H1 (cell line): ENCODE results near the gene HSFX2. TPM values are rescaled to one million over a fixed set of nuclear protein-coding genes. Genes with fewer than 3 reads are reported as not detected.

ENCODE experiments used
- CTCF ChIA-PET: fragments of 300-600 bp; sonication (Branson Sonifier 250); formaldehyde crosslinking; loops from one replicate; lab custom pipeline; 2021; ENCODE audit not compliant: partially characterized antibody; lab: Charles Lee
- POLR2A ChIA-PET: fragments of 300-600 bp; sonication (Branson Sonifier 250); formaldehyde crosslinking; loops from one replicate; lab custom pipeline; 2021; ENCODE audit warnings: inconsistent platforms; ENCODE audit not compliant: partially characterized antibody; lab: Charles Lee
- DNase-seq, 2 experiments: peaks; one replicate each; pipeline versions ENCODE4 v3.0.0 to v3.0.0-alpha.2; 2010 to 2022; ENCODE audit warnings: low spot score in 2 of 2, low read depth in 1 of 2, mixed read lengths in 1 of 2
- FAIRE-seq: peaks from 2 replicates; lab custom pipeline; 2011; peaks lifted over from hg19 to GRCh38; lab: Jason Lieb, UNC
- H2AFZ ChIP-seq: 2 replicates; pipeline ENCODE4 v1.8.1; 2012; ENCODE audit warnings: low read length, inconsistent platforms
- H2AK5ac ChIP-seq: 2 replicates; pipeline ENCODE4 v1.6.1; 2013; ENCODE audit warnings: low read depth, low read length
- H2BK120ac ChIP-seq: replicated peaks from 2 replicates; pipeline ENCODE3; 2013; ENCODE audit warnings: low read depth, low read length, inconsistent platforms
- H2BK12ac ChIP-seq: 2 replicates; pipeline ENCODE4 v1.6.1; 2013; ENCODE audit warnings: low read depth, low read length
- H2BK15ac ChIP-seq: 2 replicates; pipeline ENCODE4 v1.6.1; 2013; ENCODE audit warnings: low read length
- H2BK20ac ChIP-seq: 2 replicates; pipeline ENCODE4 v1.6.1; 2013; ENCODE audit warnings: low read length
- H2BK5ac ChIP-seq: 2 replicates; pipeline ENCODE4 v1.6.1; 2013; ENCODE audit warnings: low read depth, low read length
- H3K14ac ChIP-seq: 2 replicates; pipeline ENCODE4 v1.6.1; 2013; ENCODE audit warnings: inconsistent platforms; ENCODE audit not compliant: insufficient read length
- H3K18ac ChIP-seq: 2 replicates; pipeline ENCODE4 v1.6.1; 2013; ENCODE audit warnings: low read length; ENCODE audit errors: extremely low read depth
- H3K23ac ChIP-seq: 2 replicates; pipeline ENCODE4 v1.6.1; 2013; ENCODE audit warnings: inconsistent platforms; ENCODE audit not compliant: insufficient read length
- H3K23me2 ChIP-seq: 2 replicates; pipeline ENCODE4 v1.6.1; 2013; ENCODE audit warnings: low read depth, low read length
- H3K27ac ChIP-seq: 2 replicates; pipeline ENCODE4 v1.6.1; 2011; ENCODE audit warnings: low read depth, low read length, inconsistent platforms
- H3K27me3 ChIP-seq, 4 experiments: replicated peaks in 1 of 4; 1 replicate in 1 of 4; 2 replicates in 3 of 4; pipeline versions ENCODE4 v1.6.1 to v1.8.1; 2011 to 2013; ENCODE audit warnings: low read length in 3 of 4, mild to moderate bottlenecking in 3 of 4, inconsistent platforms in 2 of 4, mixed read lengths in 2 of 4, moderate library complexity in 1 of 4; ENCODE audit not compliant: control insufficient read depth in 3 of 4, insufficient read depth in 3 of 4; ENCODE audit errors: extremely low read depth in 1 of 4
- H3K36me3 ChIP-seq, 4 experiments: 2 replicates each; pipeline versions ENCODE4 v1.6.1 to v1.8.1; 2011 to 2013; ENCODE audit warnings: mild to moderate bottlenecking in 4 of 4, low read length in 3 of 4, moderate library complexity in 2 of 4, control low read depth in 1 of 4, inconsistent platforms in 1 of 4; ENCODE audit not compliant: insufficient read depth in 4 of 4, control insufficient read depth in 2 of 4
- H3K4ac ChIP-seq: replicated peaks from 2 replicates; pipeline ENCODE3; 2013; ENCODE audit warnings: low read length, low read depth, mixed read lengths, inconsistent platforms; ENCODE audit not compliant: insufficient read length
- H3K4me1 ChIP-seq, 4 experiments: replicated peaks in 1 of 4; 1 replicate in 1 of 4; 2 replicates in 3 of 4; pipeline versions ENCODE4 v1.6.1 to v1.8.1; 2011 to 2013; ENCODE audit warnings: low read length in 3 of 4, inconsistent platforms in 2 of 4, mixed read lengths in 1 of 4; ENCODE audit not compliant: insufficient read depth in 4 of 4, control insufficient read depth in 3 of 4
- H3K4me2 ChIP-seq, 2 experiments: 2 replicates each; pipeline versions ENCODE4 v1.6.1 to v1.8.1; 2011 to 2013; ENCODE audit warnings: low read depth in 2 of 2, low read length in 2 of 2, control low read depth in 1 of 2, inconsistent platforms in 1 of 2, mild to moderate bottlenecking in 1 of 2; ENCODE audit not compliant: insufficient read depth in 1 of 2
- H3K4me3 ChIP-seq, 4 experiments: fragments of 200-600, 300-600 bp in 1 of 4; sonication (generic), shearing (Covaris generic), sonication (Bioruptor Twin) in 1 of 4; 2 replicates each; pipeline versions ENCODE4 v1.5.1 to v1.8.1; 2011 to 2016; ENCODE audit warnings: low read length in 4 of 4, low read depth in 3 of 4, control low read depth in 2 of 4, inconsistent platforms in 2 of 4, mild to moderate bottlenecking in 2 of 4, mixed read lengths in 1 of 4, moderate library complexity in 1 of 4; ENCODE audit not compliant: insufficient read depth in 2 of 4; ENCODE audit errors: extremely low read depth in 1 of 4
- H3K56ac ChIP-seq: replicated peaks from 2 replicates; pipeline ENCODE3; 2013; ENCODE audit warnings: low read depth, mild to moderate bottlenecking, mixed read lengths, low read length, inconsistent platforms; ENCODE audit not compliant: insufficient read length
- H3K79me1 ChIP-seq: 2 replicates; pipeline ENCODE4 v1.6.1; 2013; ENCODE audit warnings: low read depth, low read length, control low read depth
- H3K79me2 ChIP-seq, 2 experiments: 2 replicates each; pipeline versions ENCODE4 v1.6.1 to v1.8.1; 2012 to 2013; ENCODE audit warnings: low read length in 2 of 2, mild to moderate bottlenecking in 2 of 2, inconsistent platforms in 1 of 2; ENCODE audit not compliant: insufficient read depth in 2 of 2, control insufficient read depth in 1 of 2
- H3K9ac ChIP-seq, 4 experiments: replicated peaks in 1 of 4; 1 replicate in 1 of 4; 2 replicates in 3 of 4; pipeline versions ENCODE4 v1.6.1 to v1.8.1; 2011 to 2013; ENCODE audit warnings: low read depth in 3 of 4, low read length in 3 of 4, control low read depth in 2 of 4, mild to moderate bottlenecking in 2 of 4, moderate library complexity in 2 of 4, inconsistent platforms in 1 of 4; ENCODE audit errors: extremely low read depth in 1 of 4
- H3K9me3 ChIP-seq, 2 experiments: 2 replicates each; pipeline versions ENCODE4 v1.6.1 to v1.8.1; 2012 to 2013; ENCODE audit warnings: mild to moderate bottlenecking in 2 of 2, moderate library complexity in 2 of 2, control low read depth in 1 of 2, inconsistent platforms in 1 of 2, low read depth in 1 of 2, low read length in 1 of 2, mixed read lengths in 1 of 2; ENCODE audit not compliant: insufficient read depth in 2 of 2
- H4K20me1 ChIP-seq, 2 experiments: replicated peaks in 1 of 2; 2 replicates each; pipeline versions ENCODE3 to v1.8.1; 2011 to 2013; ENCODE audit warnings: inconsistent platforms in 2 of 2, low read length in 2 of 2, mild to moderate bottlenecking in 1 of 2; ENCODE audit not compliant: insufficient read depth in 2 of 2, control insufficient read depth in 1 of 2
- H4K5ac ChIP-seq: 2 replicates; pipeline ENCODE4 v1.6.1; 2013; ENCODE audit warnings: low read length, low read depth, mixed read lengths, inconsistent platforms; ENCODE audit not compliant: insufficient read length
- H4K8ac ChIP-seq: 2 replicates; pipeline ENCODE4 v1.8.0; 2013; ENCODE audit warnings: mild to moderate bottlenecking, moderate library complexity, low read length, inconsistent platforms; ENCODE audit not compliant: insufficient read depth; ENCODE audit errors: extremely low read depth
- H4K91ac ChIP-seq: replicated peaks from 2 replicates; pipeline ENCODE3; 2013; ENCODE audit warnings: low read length, mixed read lengths, inconsistent platforms; ENCODE audit not compliant: insufficient read length
- BCL11A ChIP-seq, 2 experiments: IDR thresholded peaks; one replicate each; pipeline ENCODE4 v1.6.1; 2011; ENCODE audit warnings: low read depth in 2 of 2, low read length in 2 of 2, mild to moderate bottlenecking in 2 of 2
- CHD2 ChIP-seq: IDR thresholded peaks from 2 replicates; pipeline ENCODE4 v1.6.1; 2012; ENCODE audit warnings: low read length, improper control_type of control experiment
- GTF2F1 ChIP-seq: IDR thresholded peaks from 2 replicates; pipeline ENCODE4 v1.6.1; 2012; ENCODE audit warnings: low read depth, low read length, improper control_type of control experiment, borderline replicate concordance
- JUND ChIP-seq: IDR thresholded peaks from 2 replicates; pipeline ENCODE4 v1.6.1; 2011; ENCODE audit warnings: mild to moderate bottlenecking, improper control_type of control experiment, low read length
- KDM4A ChIP-seq: IDR thresholded peaks from one replicate; pipeline ENCODE4 v1.7.1; 2012; ENCODE audit warnings: low read depth, mild to moderate bottlenecking, moderate library complexity, low read length, inconsistent platforms; ENCODE audit not compliant: severe bottlenecking
- MAFK ChIP-seq: IDR thresholded peaks from 2 replicates; pipeline ENCODE4 v1.6.1; 2012; ENCODE audit warnings: low read depth, mild to moderate bottlenecking, improper control_type of control experiment, low read length
- POLR2A ChIP-seq, 2 experiments: IDR thresholded peaks; 1 replicate in 1 of 2; 2 replicates in 1 of 2; pipeline ENCODE4 v1.6.1; 2011; ENCODE audit warnings: low read depth in 2 of 2, low read length in 2 of 2, mild to moderate bottlenecking in 2 of 2; ENCODE audit errors: control extremely low read depth in 1 of 2
- SIRT6 ChIP-seq: IDR thresholded peaks from one replicate; pipeline ENCODE4 v1.7.1; 2012; ENCODE audit warnings: low read length, inconsistent platforms
- SRF ChIP-seq: IDR thresholded peaks from 2 replicates; pipeline ENCODE4 v1.6.1; 2011; ENCODE audit warnings: mild to moderate bottlenecking, low read depth, low read length, moderate library complexity
- SUZ12 ChIP-seq: fragments of 200-600 bp; sonication (generic); IDR thresholded peaks from 2 replicates; pipeline ENCODE4 v1.6.1; 2012; ENCODE audit warnings: mild to moderate bottlenecking, inconsistent platforms, low read length, moderate library complexity, mixed read lengths
- WGBS, 2 experiments: shearing (Covaris generic) in 1 of 2; methylation state at CpG; one replicate each; pipeline versions ENCODE4 v1.1.6 to v1.1.7; 2013 to 2015; ENCODE audit warnings: low lambda C conversion rate in 2 of 2, mixed read lengths in 2 of 2, inconsistent platforms in 1 of 2, low coverage in 1 of 2, missing lambda C conversion rate in 1 of 2; ENCODE audit not compliant: insufficient replicate concordance in 2 of 2, insufficient coverage in 1 of 2, insufficient read length in 1 of 2; ENCODE audit errors: extremely low coverage in 1 of 2, missing lambda C conversion rate in 1 of 2; 5-methylcytosine and 5-hydroxymethylcytosine counted together
- polyA plus RNA-seq, 7 experiments: library from polyadenylated mRNA; depleted of rRNA in 3 of 7; stranded (reverse) in 5 of 7; unstranded in 2 of 7; fragments of >200 nt in 5 of 7; fragments of 200-250 nt in 2 of 7; gene quantifications; 1 replicate in 5 of 7; 2 replicates in 1 of 7; 4 replicates in 1 of 7; pipeline versions ENCODE4 v1.2.1 to v1.2.3, GENCODE V29; 2011 to 2013; ENCODE audit warnings: missing spikeins in 2 of 7, mixed read lengths in 2 of 7
- total RNA-seq: library from RNA; stranded (reverse); fragmentation: NEBNext Ultra II Directional; extraction: Animal tissue kit (Norgen Biotek cat#: 25700); gene quantifications from 2 replicates; pipeline ENCODE4 v1.2.1, GENCODE V29; 2021
- TF ChIP-seq, protein P1 (sequence below), 3 experiments: IDR thresholded peaks; 1 replicate in 2 of 3; 2 replicates in 1 of 3; pipeline versions ENCODE4 v1.5.1 to v1.6.1; 2011; ENCODE audit warnings: low read length in 3 of 3, mild to moderate bottlenecking in 3 of 3, inconsistent platforms in 2 of 3, low read depth in 1 of 3, moderate library complexity in 1 of 3; ENCODE audit not compliant: insufficient read depth in 1 of 3; ENCODE audit errors: control extremely low read depth in 1 of 3

Gene HSFX2
- total and polyA plus RNA-seq, 2 of the 8 experiments (the other 6 are each of a cell fraction or from before 2014, with no cell fraction given) = 0.17 TPM; not detected in 1

DNA sequence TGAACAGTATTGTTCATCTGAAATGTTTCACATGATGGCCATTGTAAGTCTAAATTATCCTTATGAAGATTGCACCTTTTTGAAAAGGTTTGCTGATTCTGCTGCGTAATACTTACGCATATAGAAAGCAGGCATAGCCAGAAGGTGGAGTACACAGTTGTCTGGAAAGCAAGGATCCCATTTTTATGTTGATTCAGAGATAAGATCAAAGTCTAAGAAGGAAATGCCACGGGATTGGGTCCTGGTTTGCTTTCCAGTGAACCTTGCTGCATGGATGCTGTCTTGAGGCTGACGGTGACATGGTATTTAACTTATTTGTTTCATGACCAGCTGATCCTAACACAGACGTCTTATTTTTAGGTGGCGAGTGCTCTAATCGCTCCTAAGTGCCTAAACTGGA is 23.3 kb downstream of the HSFX2 start:
- 89% methylated on average over 7 of the region's 7 CpGs; no CpG with 5 or more reads in 1 of the 2 experiments for WGBS, 2 experiments

More for the DNA sequence above, 23.3 kb downstream of the HSFX2 start:
- H3K9me3 ChIP-seq = no peaks in the 10 kb centered on the region
- no peak overlapping the region for H3K9ac ChIP-seq
- no peak overlapping the region for H3K14ac ChIP-seq
- no peak overlapping the region for H4K5ac ChIP-seq
- no peak overlapping the region for H3K4me2 ChIP-seq
- no peak overlapping the region for H4K91ac ChIP-seq
- no peaks in the 10 kb centered on the region for H3K4me1 ChIP-seq
- no peak overlapping the region for H2BK20ac ChIP-seq
- CTCF ChIA-PET = no interaction called here
- no peak overlapping the region for H2BK12ac ChIP-seq
- H3K27me3 ChIP-seq = no peaks in the 10 kb centered on the region
- H3K23ac ChIP-seq = no peak overlapping the region
- no peaks in the 10 kb centered on the region for H3K79me2 ChIP-seq
- FAIRE-seq = peak; percentile 57
- H2AFZ ChIP-seq = no peak overlapping the region
- TF ChIP-seq KDM4A (no peak), SRF (no peak), SUZ12 (no peak), BCL11A (IDR thresholded peaks at IDR 0.05; ENCODE audit: low read depth in 2 of 2, low read length in 2 of 2) (no peak), CHD2 (no peak), MAFK (no peak), SIRT6 (no peak), GTF2F1 (no peak), POLR2A (IDR thresholded peaks at IDR 0.05; ENCODE audit: control extremely low read depth in 1 of 2, low read depth in 2 of 2, low read length in 2 of 2) (no peak), JUND (no peak)
- TF ChIP-seq, protein P1, sequence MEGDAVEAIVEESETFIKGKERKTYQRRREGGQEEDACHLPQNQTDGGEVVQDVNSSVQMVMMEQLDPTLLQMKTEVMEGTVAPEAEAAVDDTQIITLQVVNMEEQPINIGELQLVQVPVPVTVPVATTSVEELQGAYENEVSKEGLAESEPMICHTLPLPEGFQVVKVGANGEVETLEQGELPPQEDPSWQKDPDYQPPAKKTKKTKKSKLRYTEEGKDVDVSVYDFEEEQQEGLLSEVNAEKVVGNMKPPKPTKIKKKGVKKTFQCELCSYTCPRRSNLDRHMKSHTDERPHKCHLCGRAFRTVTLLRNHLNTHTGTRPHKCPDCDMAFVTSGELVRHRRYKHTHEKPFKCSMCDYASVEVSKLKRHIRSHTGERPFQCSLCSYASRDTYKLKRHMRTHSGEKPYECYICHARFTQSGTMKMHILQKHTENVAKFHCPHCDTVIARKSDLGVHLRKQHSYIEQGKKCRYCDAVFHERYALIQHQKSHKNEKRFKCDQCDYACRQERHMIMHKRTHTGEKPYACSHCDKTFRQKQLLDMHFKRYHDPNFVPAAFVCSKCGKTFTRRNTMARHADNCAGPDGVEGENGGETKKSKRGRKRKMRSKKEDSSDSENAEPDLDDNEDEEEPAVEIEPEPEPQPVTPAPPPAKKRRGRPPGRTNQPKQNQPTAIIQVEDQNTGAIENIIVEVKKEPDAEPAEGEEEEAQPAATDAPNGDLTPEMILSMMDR (IDR thresholded peaks at IDR 0.05; ENCODE audit: control extremely low read depth in 1 of 3, insufficient read depth in 1 of 3, low read depth in 1 of 3, low read length in 3 of 3) = no peak
- no peak overlapping the region for H2BK15ac ChIP-seq
- no peak overlapping the region for H3K56ac ChIP-seq
- no peaks in the 10 kb centered on the region for H4K20me1 ChIP-seq
- POLR2A ChIA-PET = no interaction called here
- no peak overlapping the region for H3K27ac ChIP-seq
- no peaks in the 10 kb centered on the region for H3K79me1 ChIP-seq
- no peak overlapping the region for H3K4ac ChIP-seq
- no peak for DNase-seq
- no peak overlapping the region for H3K4me3 ChIP-seq
- H2AK5ac ChIP-seq = no peak overlapping the region
- H3K36me3 ChIP-seq = no peaks in the 10 kb centered on the region
- H2BK120ac ChIP-seq = no peak overlapping the region
- no peaks in the 10 kb centered on the region for H3K23me2 ChIP-seq
- no peak overlapping the region for H4K8ac ChIP-seq
- H3K18ac ChIP-seq = no peak overlapping the region
- H2BK5ac ChIP-seq = no peak overlapping the region
